ENCODE measurements around the gene THAP7.

DNA sequence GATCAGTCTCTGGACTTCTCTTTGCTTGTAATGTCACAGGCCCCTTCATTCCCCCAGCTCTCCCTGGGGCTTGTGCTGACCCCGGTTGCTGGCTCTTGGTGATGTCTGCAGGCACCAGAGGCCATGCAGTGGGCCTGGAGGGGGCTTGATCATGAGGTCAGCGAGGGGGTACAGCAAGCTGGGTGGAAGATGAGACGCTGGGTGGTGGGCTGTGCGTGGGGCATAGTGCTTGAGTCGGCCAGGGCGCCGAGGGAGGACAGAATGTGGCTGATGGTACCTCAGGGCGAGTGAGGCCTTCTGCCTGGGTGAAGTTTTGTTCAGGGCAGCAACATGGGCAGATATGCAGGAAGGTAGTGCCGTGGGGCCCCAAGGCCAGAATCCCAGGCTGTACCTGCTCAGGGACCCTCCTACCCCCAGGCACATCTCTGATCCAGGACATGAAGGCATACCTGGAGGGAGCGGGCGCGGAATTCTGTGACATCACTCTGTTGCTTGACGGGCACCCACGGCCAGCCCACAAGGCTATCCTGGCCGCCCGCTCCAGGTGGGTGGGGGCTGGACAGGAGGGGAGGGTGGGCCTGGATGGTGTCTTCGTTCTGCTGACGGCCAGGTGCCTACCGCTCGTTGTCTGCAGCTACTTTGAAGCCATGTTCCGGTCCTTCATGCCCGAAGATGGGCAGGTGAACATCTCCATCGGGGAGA lies 6.4 kb downstream of the THAP7 start:
- TF ChIP-seq CTCF (IDR thresholded peaks at IDR 0.05) (no peak), POLR2A (IDR thresholded peaks at IDR 0.05) (no peak)
